GM12873 (cell line): Measurements from ENCODE around the gene THUMPD3.

Experiments
- CTCF ChIP-seq: IDR thresholded peaks from 2 replicates; pipeline ENCODE4 v1.5.1; 2012; ENCODE audit warnings: low read depth, mild to moderate bottlenecking, moderate library complexity, low read length, control low read depth; ENCODE audit not compliant: insufficient read depth; ENCODE audit errors: missing control alignments

Gene THUMPD3

GRCh38 chr3:9395570-9396300 lies 32.9 kb downstream of the THUMPD3 start:
- no peak for TF ChIP-seq CTCF

DNA sequence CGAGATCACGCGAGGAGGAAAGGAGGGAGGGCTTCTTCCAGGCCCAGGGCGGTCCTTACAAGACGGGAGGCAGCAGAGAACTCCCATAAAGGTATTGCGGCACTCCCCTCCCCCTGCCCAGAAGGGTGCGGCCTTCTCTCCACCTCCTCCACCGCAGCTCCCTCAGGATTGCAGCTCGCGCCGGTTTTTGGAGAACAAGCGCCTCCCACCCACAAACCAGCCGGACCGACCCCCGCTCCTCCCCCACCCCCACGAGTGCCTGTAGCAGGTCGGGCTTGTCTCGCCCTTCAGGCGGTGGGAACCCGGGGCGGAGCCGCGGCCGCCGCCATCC lies 33.4 kb downstream of the THUMPD3 start:
- TF ChIP-seq CTCF: no peak

DNA sequence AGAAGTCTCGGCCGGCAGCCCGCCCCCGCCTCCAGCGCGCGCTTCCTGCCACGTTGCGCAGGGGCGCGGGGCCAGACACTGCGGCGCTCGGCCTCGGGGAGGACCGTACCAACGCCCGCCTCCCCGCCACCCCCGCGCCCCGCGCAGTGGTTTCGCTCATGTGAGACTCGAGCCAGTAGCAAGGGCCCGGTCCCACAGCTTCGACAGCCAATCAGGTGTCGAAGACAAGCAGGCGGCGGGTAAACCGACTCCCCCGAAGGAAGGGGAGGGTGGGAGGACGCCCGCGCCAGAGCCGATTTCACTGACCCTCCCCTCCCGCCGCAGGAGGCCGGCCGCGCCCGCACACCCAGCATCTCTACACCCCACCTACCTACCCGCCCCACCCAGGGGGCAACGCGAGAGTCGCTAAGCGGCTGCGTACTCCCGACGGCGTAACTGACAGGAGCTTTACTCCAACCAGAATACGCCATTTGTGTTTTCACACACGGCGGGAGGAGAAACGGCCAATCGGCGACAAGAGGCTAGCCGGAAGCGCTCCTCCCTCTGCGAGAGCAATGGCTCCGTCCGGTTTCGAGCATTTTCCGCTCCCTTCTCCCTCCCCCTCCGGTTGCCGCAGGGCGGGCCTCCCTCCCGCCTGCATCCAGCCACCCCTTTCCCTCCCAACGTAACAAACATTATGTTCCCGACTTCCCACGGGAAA lies 33.9 kb downstream of the THUMPD3 start:
- no peak for TF ChIP-seq CTCF

DNA sequence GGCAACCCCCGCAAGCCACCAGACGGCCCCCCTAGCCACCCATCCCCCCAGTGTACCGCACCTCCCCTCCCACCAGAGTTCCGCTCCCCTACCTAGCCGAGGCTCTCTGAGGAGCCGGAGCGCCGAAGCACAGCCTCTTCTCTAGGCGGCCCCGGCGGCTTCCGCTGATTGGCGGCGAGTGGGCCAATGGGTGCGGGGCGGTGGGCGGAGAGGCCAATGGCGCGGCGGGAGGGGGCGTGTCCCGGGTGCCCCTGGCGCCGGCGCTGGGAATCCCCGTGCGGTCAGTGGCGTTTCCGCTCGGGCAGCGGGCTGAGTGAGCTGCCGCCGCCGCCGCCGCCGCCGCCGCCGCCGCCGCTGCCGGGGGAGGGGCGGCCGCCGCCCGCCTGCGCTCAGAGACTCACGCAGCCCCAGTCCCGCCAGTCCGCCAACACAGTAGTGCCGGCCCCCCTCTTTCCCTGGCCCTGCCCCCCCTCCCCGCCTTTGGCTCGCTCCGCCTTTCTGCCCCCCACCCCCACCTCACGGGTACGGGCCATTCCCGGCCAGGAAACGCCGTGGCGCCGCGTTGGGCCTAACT lies 34.6 kb downstream of the THUMPD3 start, which contains the start of gene SETD5:
SETD5 (plus strand) TSS at position 284 of the 574 bp plus-strand sequence. CDS start 31,324 bp downstream, outside the sequence.
- TF ChIP-seq CTCF: no peak

- no peak for TF ChIP-seq CTCF
Observed at GRCh38 chr3:9397906-9398699, 35.2 kb downstream of the THUMPD3 start.

DNA sequence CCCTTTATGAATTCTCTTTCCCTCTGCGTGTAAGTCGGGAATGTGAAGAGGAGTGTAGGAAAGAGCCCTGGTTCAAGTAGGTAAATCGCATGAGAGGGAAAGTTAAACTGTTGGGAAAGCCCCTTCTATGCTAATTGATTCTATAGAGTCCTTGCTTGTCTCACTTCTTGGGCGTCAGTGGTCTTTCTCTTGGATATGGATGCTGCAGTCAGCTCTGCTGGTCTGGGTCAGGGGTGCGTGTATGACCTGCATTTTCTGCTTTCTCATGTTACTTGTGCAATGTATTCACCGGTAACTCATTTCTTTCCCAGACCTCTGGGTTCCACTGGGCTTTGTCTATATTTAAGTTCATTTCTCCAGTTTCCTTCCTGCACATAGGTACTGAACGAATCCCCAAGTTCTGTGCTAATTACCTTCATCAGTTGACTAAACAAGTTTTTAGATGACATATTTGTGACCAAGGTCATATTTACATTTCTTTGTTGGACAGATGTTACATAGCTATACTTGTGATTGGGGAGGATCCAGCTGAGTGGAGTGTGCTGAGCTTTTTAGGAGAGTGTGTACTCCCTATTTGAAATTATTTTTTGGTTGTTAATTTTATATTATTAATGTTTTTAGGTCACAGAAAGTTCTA lies 36.0 kb downstream of the THUMPD3 start:
- TF ChIP-seq CTCF: no peak
